Measurements from ENCODE around the gene ANKRD42.

ANKRD42 gene

DNA sequence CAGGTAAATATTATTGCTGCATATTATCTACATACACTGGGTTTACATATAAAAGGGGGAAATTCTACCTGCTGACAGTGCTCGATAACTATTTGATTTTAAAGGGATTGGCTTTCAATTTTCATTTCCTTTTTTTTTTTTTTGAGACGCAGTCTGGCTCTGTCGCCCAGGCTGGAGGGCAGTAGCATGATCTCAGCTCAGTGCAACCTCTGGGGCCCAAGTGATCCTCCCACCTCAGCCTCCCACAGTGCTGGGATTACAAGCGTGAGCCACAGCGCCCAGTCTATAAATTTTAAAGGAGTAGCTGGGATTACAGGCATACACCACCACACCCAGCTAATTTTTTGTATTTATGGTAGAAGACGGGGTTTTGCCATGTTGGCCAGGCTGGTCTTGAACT is 39.7 kb upstream of the ANKRD42 start:
- H3K36me3 ChIP-seq = no peaks in the 10 kb centered on the region
- H3K27ac ChIP-seq = no peak overlapping the region
- H3K4me3 ChIP-seq (ENCODE audit: low read depth in 1 of 2, low read length in 1 of 2) = no peak overlapping the region
- peaks cover 2% of the 10 kb centered on the region for H3K27me3 ChIP-seq
- H3K9me3 ChIP-seq = no peaks in the 10 kb centered on the region
- TF ChIP-seq, protein P1, sequence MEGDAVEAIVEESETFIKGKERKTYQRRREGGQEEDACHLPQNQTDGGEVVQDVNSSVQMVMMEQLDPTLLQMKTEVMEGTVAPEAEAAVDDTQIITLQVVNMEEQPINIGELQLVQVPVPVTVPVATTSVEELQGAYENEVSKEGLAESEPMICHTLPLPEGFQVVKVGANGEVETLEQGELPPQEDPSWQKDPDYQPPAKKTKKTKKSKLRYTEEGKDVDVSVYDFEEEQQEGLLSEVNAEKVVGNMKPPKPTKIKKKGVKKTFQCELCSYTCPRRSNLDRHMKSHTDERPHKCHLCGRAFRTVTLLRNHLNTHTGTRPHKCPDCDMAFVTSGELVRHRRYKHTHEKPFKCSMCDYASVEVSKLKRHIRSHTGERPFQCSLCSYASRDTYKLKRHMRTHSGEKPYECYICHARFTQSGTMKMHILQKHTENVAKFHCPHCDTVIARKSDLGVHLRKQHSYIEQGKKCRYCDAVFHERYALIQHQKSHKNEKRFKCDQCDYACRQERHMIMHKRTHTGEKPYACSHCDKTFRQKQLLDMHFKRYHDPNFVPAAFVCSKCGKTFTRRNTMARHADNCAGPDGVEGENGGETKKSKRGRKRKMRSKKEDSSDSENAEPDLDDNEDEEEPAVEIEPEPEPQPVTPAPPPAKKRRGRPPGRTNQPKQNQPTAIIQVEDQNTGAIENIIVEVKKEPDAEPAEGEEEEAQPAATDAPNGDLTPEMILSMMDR (IDR thresholded peaks at IDR 0.05) = no peak
- H3K4me1 ChIP-seq (ENCODE audit: control insufficient read depth in 1 of 2, insufficient read depth in 1 of 2, low read depth in 1 of 2, low read length in 1 of 2) = peaks cover 21% of the 10 kb centered on the region in 2 experiments

DNA sequence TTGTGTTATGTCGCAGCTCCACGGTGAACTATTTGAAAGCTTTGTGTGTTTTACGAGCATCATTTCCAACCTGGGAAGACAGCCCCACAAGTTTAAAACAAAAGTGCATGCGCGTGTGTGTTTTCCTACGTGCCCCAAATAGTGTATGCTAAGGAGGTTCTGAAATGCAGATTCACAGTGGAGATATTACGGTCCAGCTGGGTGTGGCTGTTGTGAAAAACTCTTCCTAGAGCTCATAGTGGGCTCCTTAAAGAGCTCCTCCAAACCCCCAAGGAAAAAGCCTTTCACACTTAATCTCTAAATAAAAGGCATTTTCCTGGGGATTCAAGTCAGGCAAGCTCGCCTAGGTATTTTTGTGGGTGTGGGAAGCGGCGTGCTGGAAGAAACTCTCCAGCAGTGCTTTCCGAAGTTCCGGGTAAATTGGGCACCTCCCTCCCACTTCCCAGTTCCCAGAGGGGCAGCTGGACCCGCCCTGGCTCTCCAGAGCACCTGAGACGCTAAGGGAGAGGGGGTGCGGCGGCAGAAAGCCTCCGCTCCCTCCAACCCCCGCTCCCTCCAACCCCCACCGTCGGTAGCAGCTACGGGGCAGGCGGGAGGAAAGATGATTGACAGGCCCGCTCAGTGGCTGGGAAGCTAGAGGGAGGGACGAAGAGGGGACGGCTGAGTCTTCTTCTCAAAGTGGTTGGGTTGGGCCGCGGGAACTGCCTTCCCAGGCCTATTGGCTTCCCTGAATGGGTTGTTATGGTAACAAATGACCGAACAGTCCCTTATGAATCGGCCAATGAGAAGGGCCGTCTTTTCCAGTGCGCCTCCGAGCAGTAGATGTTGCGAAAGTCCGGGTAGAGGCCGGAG is 37.1 kb upstream of the ANKRD42 start:
- Histone ChIP-seq H3K4me1 (ENCODE audit: control insufficient read depth in 1 of 2, insufficient read depth in 1 of 2, low read depth in 1 of 2, low read length in 1 of 2) (peaks cover 47% of the 10 kb centered on the region in 2 experiments), H3K4me3 (ENCODE audit: low read depth in 1 of 2, low read length in 1 of 2) (peak overlapping the region; percentile 95 to 100), H3K27ac (peak overlapping the region; percentile 99), H3K9me3 (no peaks in the 10 kb centered on the region), H3K36me3 (peaks cover 7% of the 10 kb centered on the region), H3K27me3 (no peaks in the 10 kb centered on the region)
- TF ChIP-seq, protein P1 (IDR thresholded peaks at IDR 0.05) = peak; percentile 22

DNA sequence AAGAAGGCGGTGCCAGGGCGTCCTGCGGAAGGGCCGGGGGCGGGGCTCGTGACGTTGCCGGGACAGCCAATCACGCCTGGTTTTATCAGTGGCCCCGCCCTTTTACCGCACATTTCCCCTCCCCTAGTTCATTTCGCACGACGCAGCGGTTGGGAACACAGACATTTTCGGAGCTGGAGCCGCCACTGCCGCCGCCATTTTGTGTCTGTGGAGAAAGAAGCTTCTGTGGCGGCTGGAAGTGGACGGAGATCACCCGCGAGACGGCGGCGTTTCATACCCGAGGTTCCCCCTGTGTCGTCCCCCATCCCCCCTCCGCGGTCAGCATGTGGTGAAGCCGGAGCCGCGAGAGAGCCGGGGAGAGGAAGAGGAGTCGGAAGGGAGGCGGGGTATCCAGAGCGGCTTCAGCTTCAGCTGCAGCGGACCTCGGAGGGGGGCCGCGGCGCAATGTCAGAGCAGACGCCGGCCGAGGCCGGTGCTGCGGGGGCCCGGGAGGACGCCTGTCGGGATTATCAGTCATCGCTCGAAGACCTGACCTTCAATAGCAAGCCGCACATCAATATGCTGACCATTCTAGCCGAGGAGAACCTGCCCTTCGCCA is 36.4 kb upstream of the ANKRD42 start, which contains the start of gene PCF11:
PCF11 (plus strand) TSS at position 136 of the 598 bp plus-strand sequence; CDS start at position 445, 309 bp downstream.
- TF ChIP-seq, protein P1 (IDR thresholded peaks at IDR 0.05) = peak; percentile 37

DNA sequence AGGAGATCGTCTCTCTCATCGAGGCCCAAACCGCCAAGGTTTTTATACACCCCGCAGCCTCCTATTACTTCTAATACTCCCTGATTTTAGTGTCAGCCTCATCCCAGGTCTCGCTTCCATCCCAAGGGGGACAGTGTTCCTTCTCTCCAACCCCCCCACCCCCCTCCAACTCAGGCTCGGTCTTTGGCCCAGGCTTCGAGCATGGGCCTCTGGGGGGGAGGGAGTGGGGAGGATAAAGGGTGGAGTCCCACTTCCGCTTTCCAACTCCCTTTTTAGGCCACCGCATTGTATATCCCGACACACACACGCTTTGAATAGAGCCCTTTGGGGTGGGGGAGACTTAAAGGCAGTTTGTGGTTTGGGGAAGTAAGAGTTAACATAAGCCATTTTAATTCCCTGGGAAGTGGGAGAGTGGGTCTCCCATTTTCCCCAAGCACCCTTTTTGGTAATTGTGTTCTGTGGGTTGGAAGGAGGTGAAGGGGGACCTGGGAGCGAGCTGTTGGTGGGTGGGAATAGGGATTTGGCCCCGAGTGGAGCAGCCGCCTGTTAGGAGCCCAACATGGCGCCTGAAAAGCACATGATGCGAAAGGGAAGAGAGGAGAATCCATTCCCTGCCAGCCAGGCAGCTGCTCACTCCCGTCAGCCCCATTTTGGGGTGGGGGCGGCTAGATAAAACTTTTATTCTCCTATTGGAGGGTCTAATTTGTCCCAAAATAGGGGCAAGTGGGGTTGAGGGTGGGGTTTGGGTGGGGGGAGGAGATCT is 35.7 kb upstream of the ANKRD42 start:
- H3K27me3 ChIP-seq = no peaks in the 10 kb centered on the region
- H3K9me3 ChIP-seq = no peaks in the 10 kb centered on the region
- H3K36me3 ChIP-seq = peaks cover 7% of the 10 kb centered on the region
- TF ChIP-seq, protein P1 (IDR thresholded peaks at IDR 0.05) = no peak
- peak overlapping the region; percentile 95 to 100 for H3K4me3 ChIP-seq (ENCODE audit: low read depth in 1 of 2, low read length in 1 of 2)
- H3K27ac ChIP-seq = peak overlapping the region; percentile 99
- H3K4me1 ChIP-seq (ENCODE audit: control insufficient read depth in 1 of 2, insufficient read depth in 1 of 2, low read depth in 1 of 2, low read length in 1 of 2) = peaks cover 57 to 61% of the 10 kb centered on the region in 2 experiments

More for the DNA sequence above, 36.4 kb upstream of the ANKRD42 start, which contains the start of gene PCF11:
- H3K9me3 ChIP-seq = no peaks in the 10 kb centered on the region
- no peaks in the 10 kb centered on the region for H3K27me3 ChIP-seq
- peaks cover 53 to 54% of the 10 kb centered on the region in 2 experiments for H3K4me1 ChIP-seq (ENCODE audit: control insufficient read depth in 1 of 2, insufficient read depth in 1 of 2, low read depth in 1 of 2, low read length in 1 of 2)
- peak within 1 kb of the TSS; percentile 95 to 100 for H3K4me3 ChIP-seq (ENCODE audit: low read depth in 1 of 2, low read length in 1 of 2)
- peak within 1 kb of the TSS; percentile 99 for H3K27ac ChIP-seq
- H3K36me3 ChIP-seq = peaks cover 7% of the 10 kb centered on the region

DNA sequence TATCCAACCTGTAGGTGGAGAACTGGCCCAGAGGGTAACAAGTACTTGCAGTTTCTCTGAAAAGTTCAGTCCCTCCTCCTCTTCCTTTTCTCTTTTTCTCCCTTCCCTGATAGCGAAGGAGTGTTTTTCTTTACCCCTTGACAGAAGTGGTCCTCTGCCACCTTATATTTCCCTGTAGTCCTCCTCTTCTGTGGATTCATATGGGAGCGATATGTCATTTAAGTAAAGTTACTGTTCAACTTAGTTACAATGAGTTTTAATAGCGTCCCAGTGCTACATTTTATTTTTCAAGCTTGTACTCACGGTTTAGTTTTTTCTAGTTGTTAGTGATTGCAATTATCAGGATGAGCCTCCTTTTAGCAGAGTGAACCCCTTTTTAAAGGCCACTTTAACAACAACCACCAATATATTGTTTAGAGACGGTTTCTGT is 35.1 kb upstream of the ANKRD42 start:
- H3K4me1 ChIP-seq (ENCODE audit: control insufficient read depth in 1 of 2, insufficient read depth in 1 of 2, low read depth in 1 of 2, low read length in 1 of 2) = peaks cover 57 to 63% of the 10 kb centered on the region in 2 experiments
- peaks cover 7% of the 10 kb centered on the region for H3K36me3 ChIP-seq
- TF ChIP-seq, protein P1 (IDR thresholded peaks at IDR 0.05) = no peak
- H3K27ac ChIP-seq = peak overlapping the region; percentile 99
- no peaks in the 10 kb centered on the region for H3K9me3 ChIP-seq
- peak overlapping the region; percentile 95 to 100 for H3K4me3 ChIP-seq (ENCODE audit: low read depth in 1 of 2, low read length in 1 of 2)
- H3K27me3 ChIP-seq = no peaks in the 10 kb centered on the region

Measured in neutrophil (primary cell).